Pancreas (tissue), 10 donors: Measurements from ENCODE around the gene MYO1E. TPM values are rescaled to one million over a fixed set of nuclear protein-coding genes. Genes with fewer than 3 reads are reported as not detected.

ENCODE experiments used
- ATAC-seq, 4 donors: fragments of 200-7000 bp; cut with Tn5 transposase; one replicate each; pipeline versions ENCODE4 v1.8.0 to v1.9.1; 2020; ENCODE audit warnings: mild to moderate bottlenecking in 4 of 4, moderate library complexity in 4 of 4
- DNase-seq, 6 donors: peaks; one replicate each; pipeline ENCODE4 v3.0.0-alpha.2; 2020
- FAIRE-seq: peaks from 2 replicates; lab custom pipeline; 2012; peaks lifted over from hg19 to GRCh38; lab: Jason Lieb, UNC
- H3K27ac ChIP-seq, 4 donors: fragments of 200-600 bp; sonication (generic); 1 replicate in 3 of 4; 2 replicates in 1 of 4; pipeline versions ENCODE4 v1.5.0 to v1.8.0; 2020
- H3K27me3 ChIP-seq, 4 donors: fragments of 200-600 bp; one replicate each; pipeline ENCODE4 v1.8.0; 2021
- H3K36me3 ChIP-seq, 3 donors: fragments of 200-600 bp; sonication (generic) in 1 of 3; one replicate each; pipeline versions ENCODE4 v1.5.0 to v1.8.0; 2020 to 2021
- H3K4me1 ChIP-seq, 3 donors: fragments of 200-600 bp; one replicate each; pipeline ENCODE4 v1.8.0; 2021
- H3K4me3 ChIP-seq, 4 donors: fragments of 200-600 bp; sonication (generic) in 2 of 4; one replicate each; pipeline versions ENCODE4 v1.5.0 to v1.8.0; 2020 to 2021
- H3K9me3 ChIP-seq, 4 donors: fragments of 200-600 bp; one replicate each; pipeline ENCODE4 v1.8.0; 2021
- WGBS, 2 donors: extraction: QIAGEN DNeasy Blood & Tissue Kit; methylation state at CpG; one replicate each; pipeline ENCODE4 v1.1.7; 2013; 5-methylcytosine and 5-hydroxymethylcytosine counted together
- intact Hi-C, 3 donors: fragments of 100-400 bp; cut with DNase I; formaldehyde crosslinking; loops; one replicate each; pipeline versions ENCODE4 v1.11.1 to v1.14.2; 2022
- polyA plus RNA-seq, 2 donors: library from polyadenylated mRNA; stranded (reverse); fragments of 200-250 nt; gene quantifications; one replicate each; pipeline ENCODE4 v1.2.3, GENCODE V29; 2013
- total RNA-seq, 6 donors: library from RNA; stranded (reverse); fragmentation: NEBNext Ultra II Directional in 4 of 6; extraction: Animal tissue kit (Norgen Biotek cat#: 25700) in 4 of 6; gene quantifications; one replicate each; pipeline versions ENCODE4 v1.2.1 to v1.2.4, GENCODE V29; 2021 to 2023
- TF ChIP-seq, protein P1 (sequence below), 4 donors: fragments of 200-600 bp; sonication (generic) in 3 of 4; IDR thresholded peaks; one replicate each; pipeline versions ENCODE4 v1.5.0 to v1.8.0; 2021; ENCODE audit warnings: antibody characterized with exemption in 4 of 4
- donor health status: healthy with polysubstance abuse.
- donor health status: DM: no; HTN: no; CAD: no; lungs with moderate emphysema.
- donor health status: DM: no; HTN: no; CAD: no.
- donor health status: control.
- donor health status: control.
- donor health status: Bipolar disorder and iron deficiency.
- donor health status: DM: yes; HTN: yes; CAD: no.
- donor health status: DM: no; HTN: no; CAD: no.
- donor health status: DM: no; HTN: no; CAD: no.
- donor health status: DM: yes; HTN: yes; CAD: no.

The MYO1E gene
- total and polyA plus RNA-seq, 8 donors = 7.8 to 81.1 (median 25.6) TPM

DNA sequence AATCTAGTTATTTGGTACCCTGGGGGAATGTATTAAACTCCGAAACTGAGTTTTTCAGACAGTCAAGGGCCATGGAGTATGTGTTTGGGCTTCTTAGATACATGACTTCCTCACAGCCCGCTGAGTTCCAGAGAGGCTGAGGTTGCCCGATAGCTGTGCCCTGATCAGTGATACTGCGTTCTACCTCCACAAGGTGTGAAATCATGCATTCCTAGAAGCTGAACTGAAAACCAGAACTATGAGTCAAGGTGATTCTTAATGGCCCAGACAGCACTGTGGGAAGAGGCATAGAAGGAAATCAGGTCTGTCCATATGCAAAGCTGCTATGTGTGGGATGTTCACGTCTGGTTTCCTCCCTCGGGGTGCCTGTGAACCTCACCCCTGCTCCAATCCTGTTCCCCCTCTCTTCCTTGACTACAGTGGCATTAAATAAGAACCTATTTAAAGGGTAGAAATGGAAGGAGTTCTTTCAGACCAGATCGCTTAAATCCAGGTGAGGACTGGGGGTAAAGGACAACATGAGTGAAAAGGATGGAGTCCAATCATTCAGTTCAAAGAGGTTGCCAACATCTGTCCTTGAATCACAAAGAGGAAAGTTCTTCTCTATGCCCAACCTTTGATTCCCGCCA lies 74.3 kb downstream of the MYO1E start:
- H3K27me3 ChIP-seq = no peaks in the 10 kb centered on the region
- WGBS, 2 donors = 88 to 91% methylated on average over 8 of the region's 8 CpGs
- no peak overlapping the region for H3K27ac ChIP-seq
- no peaks in the 10 kb centered on the region for H3K36me3 ChIP-seq
- intact Hi-C loops = no loop called here
- peaks cover 0 to 12% (median 0%) of the 10 kb centered on the region in 3 donors for H3K4me1 ChIP-seq
- H3K4me3 ChIP-seq = no peak overlapping the region
- H3K9me3 ChIP-seq = no peaks in the 10 kb centered on the region
- TF ChIP-seq, protein P1, sequence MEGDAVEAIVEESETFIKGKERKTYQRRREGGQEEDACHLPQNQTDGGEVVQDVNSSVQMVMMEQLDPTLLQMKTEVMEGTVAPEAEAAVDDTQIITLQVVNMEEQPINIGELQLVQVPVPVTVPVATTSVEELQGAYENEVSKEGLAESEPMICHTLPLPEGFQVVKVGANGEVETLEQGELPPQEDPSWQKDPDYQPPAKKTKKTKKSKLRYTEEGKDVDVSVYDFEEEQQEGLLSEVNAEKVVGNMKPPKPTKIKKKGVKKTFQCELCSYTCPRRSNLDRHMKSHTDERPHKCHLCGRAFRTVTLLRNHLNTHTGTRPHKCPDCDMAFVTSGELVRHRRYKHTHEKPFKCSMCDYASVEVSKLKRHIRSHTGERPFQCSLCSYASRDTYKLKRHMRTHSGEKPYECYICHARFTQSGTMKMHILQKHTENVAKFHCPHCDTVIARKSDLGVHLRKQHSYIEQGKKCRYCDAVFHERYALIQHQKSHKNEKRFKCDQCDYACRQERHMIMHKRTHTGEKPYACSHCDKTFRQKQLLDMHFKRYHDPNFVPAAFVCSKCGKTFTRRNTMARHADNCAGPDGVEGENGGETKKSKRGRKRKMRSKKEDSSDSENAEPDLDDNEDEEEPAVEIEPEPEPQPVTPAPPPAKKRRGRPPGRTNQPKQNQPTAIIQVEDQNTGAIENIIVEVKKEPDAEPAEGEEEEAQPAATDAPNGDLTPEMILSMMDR (IDR thresholded peaks at IDR 0.05) = no peak
- FAIRE-seq (no peak), ATAC-seq (no peak), DNase-seq (no peak)

DNA sequence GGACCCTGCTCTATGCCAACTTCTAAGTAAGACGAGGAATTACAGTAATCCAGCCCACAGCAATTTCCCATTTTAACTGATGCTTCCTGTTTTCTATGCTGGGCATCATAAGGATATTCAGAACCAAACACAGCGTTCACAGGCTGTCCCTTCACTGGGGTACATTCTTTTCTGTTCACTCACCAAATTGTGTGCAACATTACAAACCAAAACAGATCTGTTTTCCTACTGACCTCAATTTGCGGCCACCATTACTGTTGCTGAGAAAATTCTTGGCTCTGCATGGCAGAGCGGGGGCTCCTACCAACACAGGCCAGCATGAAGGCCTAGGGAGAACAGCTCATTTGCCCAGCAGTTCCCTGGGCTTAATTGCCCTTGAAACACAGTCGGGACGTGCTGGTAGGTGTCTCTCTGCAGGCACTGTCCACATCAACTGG lies 76.5 kb downstream of the MYO1E start:
- H3K36me3 ChIP-seq = no peaks in the 10 kb centered on the region
- H3K27ac ChIP-seq = peak overlapping the region in 2 of 4 donors; percentile 25 to 44
- TF ChIP-seq, protein P1 (IDR thresholded peaks at IDR 0.05) = no peak
- H3K9me3 ChIP-seq = no peaks in the 10 kb centered on the region
- intact Hi-C loops = no loop called here
- FAIRE-seq (no peak), ATAC-seq (peak in 2 of 4 donors; percentile 9 to 12), DNase-seq (no peak)
- H3K4me1 ChIP-seq = peaks cover 0 to 15% (median 5%) of the 10 kb centered on the region in 3 donors
- WGBS, 2 donors = 63 to 68% methylated on average over 6 of the region's 6 CpGs
- H3K27me3 ChIP-seq = no peaks in the 10 kb centered on the region
- H3K4me3 ChIP-seq = no peak overlapping the region

DNA sequence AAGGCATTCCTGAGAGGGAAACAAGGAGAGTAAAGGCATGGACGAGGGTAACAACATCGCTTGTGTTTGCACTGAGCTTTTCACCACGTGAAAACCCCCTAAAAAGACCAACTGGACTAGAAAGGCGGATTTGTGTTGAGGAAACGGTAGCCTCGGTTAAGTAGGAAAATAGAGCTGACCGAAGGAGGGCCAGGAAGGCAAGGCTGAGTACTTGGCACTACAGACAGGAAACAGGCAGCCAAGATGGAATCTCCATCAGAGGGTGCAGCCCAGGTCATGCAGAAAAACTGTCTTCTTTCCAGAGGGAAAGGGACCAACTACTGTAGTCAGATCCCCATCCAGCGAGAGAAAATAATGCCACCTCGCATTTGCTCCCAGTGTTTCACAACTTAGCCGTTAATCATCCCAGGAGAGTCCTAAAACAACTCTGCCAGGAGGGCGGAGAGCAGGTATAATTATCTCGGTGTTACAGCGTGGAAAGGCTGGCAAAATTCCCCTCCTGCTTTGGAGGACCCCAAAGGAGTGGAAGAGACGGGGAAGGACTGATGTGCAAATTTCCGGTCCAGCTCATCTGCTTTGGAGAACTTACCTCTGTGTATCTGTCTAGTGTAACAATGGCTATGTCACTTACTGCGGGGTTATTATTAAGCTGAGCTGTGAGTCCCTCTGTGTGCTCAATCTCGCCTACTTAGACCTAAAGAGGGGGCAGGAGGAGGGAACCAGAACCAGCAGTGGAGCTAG lies 77.2 kb downstream of the MYO1E start:
- peak in 1 of 6 donors; percentile 20 for DNase-seq
- intact Hi-C loops = no loop called here
- peak; percentile 12 to 45 (median 27) for ATAC-seq
- peak overlapping the region in 2 of 4 donors; percentile 25 to 44 for H3K27ac ChIP-seq
- H3K4me1 ChIP-seq = peaks cover 0 to 10% (median 5%) of the 10 kb centered on the region in 3 donors
- no peaks in the 10 kb centered on the region for H3K36me3 ChIP-seq
- H3K27me3 ChIP-seq = no peaks in the 10 kb centered on the region
- H3K4me3 ChIP-seq = no peak overlapping the region
- TF ChIP-seq, protein P1 (IDR thresholded peaks at IDR 0.05) = no peak
- no peak for FAIRE-seq
- no peaks in the 10 kb centered on the region for H3K9me3 ChIP-seq
- 60 to 64% methylated on average over 17 of the region's 17 CpGs for WGBS, 2 donors

DNA sequence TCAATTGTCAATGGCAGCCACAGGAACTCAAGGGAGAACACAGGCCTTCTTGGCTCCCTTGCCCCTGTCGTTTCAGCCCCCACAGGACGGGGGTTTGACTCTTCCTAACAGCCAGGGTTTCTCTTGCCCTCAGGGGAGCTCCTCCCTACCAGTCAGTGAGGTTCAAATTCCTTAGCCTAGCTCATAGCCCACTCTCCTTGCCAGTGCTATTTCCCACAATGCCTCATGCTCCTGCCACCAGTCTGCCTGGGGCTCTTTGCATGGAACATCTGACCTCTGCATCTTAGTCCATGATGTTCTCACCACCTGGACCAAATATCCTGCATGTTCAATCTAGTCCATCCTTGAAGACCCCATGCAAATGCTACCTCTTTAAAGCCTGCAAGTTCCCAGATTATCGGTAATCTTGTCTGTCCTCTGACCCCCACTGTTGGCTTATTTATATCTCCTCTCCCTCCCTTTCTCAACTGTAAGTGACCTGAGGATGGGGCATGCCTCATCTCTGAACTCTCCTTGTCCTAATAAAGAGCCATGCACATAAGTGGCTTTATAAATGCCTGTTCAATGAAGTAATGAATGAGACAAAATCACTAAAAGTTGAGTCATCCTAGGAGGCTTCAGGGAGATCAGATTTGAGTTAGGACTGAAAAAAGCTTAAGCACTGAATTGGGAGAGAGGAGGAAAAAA lies 78.0 kb downstream of the MYO1E start:
- intact Hi-C loops = no loop called here
- no peak for FAIRE-seq
- DNase-seq = no peak
- peak in 2 of 4 donors; percentile 7 to 28 for ATAC-seq
- Histone ChIP-seq H3K4me3 (no peak overlapping the region), H3K27ac (peak overlapping the region in 2 of 4 donors; percentile 25 to 44), H3K9me3 (no peaks in the 10 kb centered on the region), H3K4me1 (peaks cover 0 to 6% (median 5%) of the 10 kb centered on the region in 3 donors), H3K27me3 (no peaks in the 10 kb centered on the region), H3K36me3 (no peaks in the 10 kb centered on the region)
- WGBS, 2 donors = 88 to 89% methylated on average over 3 of the region's 3 CpGs
- TF ChIP-seq, protein P1 (IDR thresholded peaks at IDR 0.05) = no peak
